ENCODE measurements around the gene MALSU1.

DNA sequence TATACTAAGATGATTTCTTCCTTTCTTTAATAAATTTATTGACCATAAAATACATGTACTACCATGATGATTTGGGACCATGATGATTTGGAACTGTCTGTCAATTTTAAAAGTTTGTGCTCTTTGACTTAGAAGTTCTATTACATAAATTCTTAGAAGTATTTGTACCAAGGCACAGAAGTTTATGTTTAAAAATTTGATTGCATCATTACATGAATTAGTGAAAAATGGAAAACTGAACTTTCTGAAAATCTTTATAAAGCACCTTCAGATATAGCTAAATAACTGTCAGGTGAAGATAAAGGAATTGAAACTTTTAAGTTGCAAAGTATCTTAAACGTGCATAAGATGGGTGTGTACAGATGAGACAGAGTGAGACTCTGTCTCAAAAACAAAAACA, 32.0 kb downstream of the MALSU1 start:
- no peak for TF ChIP-seq EZH2 (IDR thresholded peaks at IDR 0.05)
- TF ChIP-seq FOXP2 (optimal IDR thresholded peaks at IDR 0.05; ENCODE audit: control extremely low read depth, extremely low read length, insufficient read depth), result no peak

All from SK-N-MC (cell line).